HG03103 (cell line): ENCODE results near the gene LRP1.

Source experiments
- ATAC-seq: cut with Tn5 transposase; IDR thresholded peaks from one replicate; pipeline ENCODE4 v1.9.1; 2021; ENCODE audit warnings: low read depth; ENCODE audit not compliant: unreplicated experiment

The LRP1 gene

GRCh38 chr12:57218030-57218853 lies 90.0 kb downstream of the LRP1 start:
- no peak for ATAC-seq

- no peak for ATAC-seq
Measured at GRCh38 chr12:57219205-57219992, 91.1 kb downstream of the LRP1 start.

GRCh38 chr12:57219993-57220754 lies 91.9 kb downstream of the LRP1 start:
- no peak for ATAC-seq

- no peak for ATAC-seq
Measured at GRCh38 chr12:57220770-57221168, 92.5 kb downstream of the LRP1 start.

GRCh38 chr12:57221169-57221917 lies 93.1 kb downstream of the LRP1 start:
- ATAC-seq, result no peak

- no peak for ATAC-seq
Measured at GRCh38 chr12:57222286-57223190, 94.3 kb downstream of the LRP1 start.

- no peak for ATAC-seq
Measured at GRCh38 chr12:57223191-57224165, 95.2 kb downstream of the LRP1 start.

- ATAC-seq, result no peak
Measured at GRCh38 chr12:57224278-57224972, 96.1 kb downstream of the LRP1 start.

GRCh38 chr12:57224973-57225679 lies 96.8 kb downstream of the LRP1 start:
- no peak for ATAC-seq

- no peak for ATAC-seq
Measured at GRCh38 chr12:57225680-57226210, 97.5 kb downstream of the LRP1 start.

GRCh38 chr12:57226588-57227314 lies 98.5 kb downstream of the LRP1 start:
- ATAC-seq, result no peak

- ATAC-seq, result no peak
Measured at GRCh38 chr12:57227315-57228115, 99.2 kb downstream of the LRP1 start.

GRCh38 chr12:57229046-57229633 lies 100.9 kb downstream of the LRP1 start:
- ATAC-seq, result no peak

- peak; percentile 35 for ATAC-seq
Measured at GRCh38 chr12:57229634-57230380, 101.5 kb downstream of the LRP1 start, which contains the start of gene SHMT2. TSS of gene SHMT2 (plus strand) at chr12:57229711. CDS start at chr12:57229779, 68 bp downstream.
